ENCODE data around the gene INTS2.
"Not testable (repeated sequence)": the region's sequence is repeated elsewhere in the genome, so short reads cannot be mapped to it uniquely, and the experiment has no call there.

Gene INTS2

DNA sequence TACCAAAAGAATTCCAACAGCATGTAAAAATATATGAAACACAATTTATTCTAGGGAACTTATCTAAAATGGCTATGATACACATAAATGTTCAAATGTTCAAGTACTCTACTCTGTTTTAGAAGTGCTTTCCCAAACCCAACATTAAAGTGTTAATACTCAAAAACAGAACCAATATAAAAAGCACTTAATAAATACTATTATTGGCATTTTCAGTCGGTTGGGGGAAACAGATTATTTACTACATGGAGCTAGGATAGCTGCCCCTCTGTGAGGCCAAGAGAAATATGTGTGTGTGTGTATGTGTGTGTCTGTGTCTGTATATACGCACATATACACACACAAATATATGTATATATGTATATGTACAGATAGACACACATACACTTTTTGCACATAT is 32.4 kb downstream of the INTS2 start:
- no peak for DNase-seq

DNA sequence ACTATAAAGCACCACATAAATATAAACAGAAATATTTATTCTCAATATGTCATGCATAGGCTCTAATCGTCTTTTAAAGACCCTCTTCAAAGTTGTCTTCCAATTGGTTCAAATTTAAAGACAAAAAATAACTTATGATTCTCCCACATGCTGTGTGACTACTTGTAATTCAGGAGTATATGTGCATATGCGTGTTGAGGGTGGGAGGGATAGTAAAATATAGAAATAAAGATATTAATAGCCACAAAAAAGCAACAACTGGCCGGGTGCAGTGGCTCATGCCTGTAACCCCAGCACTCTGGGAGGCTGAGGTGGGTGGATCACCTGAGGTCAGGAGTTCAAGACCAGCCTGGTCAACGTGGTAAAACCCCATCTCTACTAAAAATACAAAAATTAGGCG is 33.5 kb downstream of the INTS2 start:
- DNase-seq, result not testable (repeated sequence)

GRCh38 chr17:61887733-61888132 is 40.0 kb downstream of the INTS2 start:
- DNase-seq, result not testable (repeated sequence)

GRCh38 chr17:61885865-61886264 is 41.9 kb downstream of the INTS2 start:
- not testable (repeated sequence) for DNase-seq

- DNase-seq, result no peak
Measured at GRCh38 chr17:61884864-61885263, 42.9 kb downstream of the INTS2 start.

DNA sequence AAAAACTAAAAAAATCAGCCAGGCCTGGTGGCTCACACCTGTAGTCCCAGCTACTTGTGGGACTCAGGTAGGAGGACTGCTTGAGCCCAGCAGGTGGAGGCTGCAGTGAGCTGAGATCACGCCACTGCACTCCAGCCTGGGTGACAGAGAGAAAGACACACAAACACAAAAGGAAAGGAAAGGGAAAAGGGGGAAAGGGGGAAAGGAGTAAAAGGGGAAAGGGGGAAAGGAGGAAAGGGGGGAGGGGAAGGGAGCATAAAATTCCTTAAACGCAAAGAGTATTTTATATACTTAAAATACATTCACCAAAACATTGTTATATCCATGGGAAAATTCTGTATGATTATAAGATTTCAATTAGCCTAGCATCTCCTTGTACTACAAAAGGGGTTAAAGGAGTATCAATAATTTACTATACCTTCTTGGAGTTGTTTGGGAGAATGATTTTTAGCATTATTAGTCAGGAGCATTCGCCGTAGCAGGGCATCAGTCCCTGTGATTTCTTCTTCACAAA is 47.1 kb downstream of the INTS2 start:
- DNase-seq, result no peak

DNA sequence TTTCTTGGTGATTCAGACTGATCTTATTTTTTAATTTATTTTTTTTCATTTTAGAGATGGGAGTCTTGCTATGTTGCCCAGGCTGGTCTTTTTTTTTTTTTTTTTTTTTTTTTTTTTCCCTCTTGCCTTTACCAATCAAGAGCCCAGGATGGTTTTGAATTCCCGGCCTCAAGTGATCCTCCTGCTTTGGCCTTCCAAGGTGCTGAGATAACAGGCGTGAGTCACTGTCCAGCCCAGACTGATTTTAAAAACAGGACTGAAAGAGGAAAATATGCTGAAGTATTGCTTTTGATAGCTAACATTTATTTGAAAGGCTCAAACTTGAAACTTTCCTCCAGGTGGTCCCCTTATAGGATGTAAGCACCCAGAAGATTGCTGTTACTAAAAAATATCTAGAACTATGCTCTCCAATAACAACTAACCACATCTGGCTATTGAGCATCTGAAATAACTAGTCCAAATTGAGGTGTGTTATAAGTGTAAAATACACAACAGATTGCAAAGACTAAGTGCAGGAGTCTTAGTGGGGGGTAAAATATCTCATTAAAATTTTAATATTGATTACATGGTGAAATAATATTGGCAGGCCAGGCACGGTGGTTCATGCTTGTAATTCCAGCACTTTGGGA is 48.7 kb downstream of the INTS2 start:
- DNase-seq, result no peak

DNA sequence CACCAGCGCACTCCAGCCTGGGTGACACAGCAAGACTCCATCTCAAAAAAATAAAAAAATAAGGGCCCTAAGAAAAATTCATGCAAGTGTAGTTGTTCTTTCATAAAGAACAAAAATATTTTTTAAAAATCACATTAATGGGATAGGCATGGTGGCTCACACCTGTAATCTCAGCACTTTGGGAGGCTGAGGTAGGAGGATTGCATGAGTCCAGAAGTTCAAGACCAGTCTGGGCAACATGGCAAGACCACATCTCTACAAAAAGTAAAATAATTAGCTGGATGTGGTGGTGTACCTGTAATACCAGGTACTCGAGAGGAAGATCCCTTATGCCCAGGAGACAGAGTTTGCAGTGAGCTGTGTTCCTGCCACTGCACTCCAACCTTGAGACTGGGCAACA is 49.3 kb downstream of the INTS2 start:
- DNase-seq, result no peak

DNA sequence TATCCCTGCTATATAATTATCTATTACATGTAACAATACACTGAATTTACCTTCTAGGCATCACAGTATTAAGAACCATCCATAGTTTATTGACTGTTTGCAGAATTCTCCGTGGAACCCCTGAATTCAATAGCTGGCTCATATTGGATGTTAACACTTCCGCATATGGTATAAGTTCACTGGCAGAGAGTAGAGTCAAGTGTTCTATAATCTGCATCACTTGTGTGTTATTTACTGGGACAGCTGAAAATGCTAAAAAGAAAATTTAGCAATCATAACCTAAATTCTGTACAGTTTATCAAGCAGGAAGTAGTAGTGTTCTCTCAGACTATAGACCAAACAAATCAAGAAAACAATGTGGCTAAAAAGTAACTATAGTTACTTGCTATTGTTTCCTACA is 49.9 kb downstream of the INTS2 start:
- DNase-seq, result no peak

DNA sequence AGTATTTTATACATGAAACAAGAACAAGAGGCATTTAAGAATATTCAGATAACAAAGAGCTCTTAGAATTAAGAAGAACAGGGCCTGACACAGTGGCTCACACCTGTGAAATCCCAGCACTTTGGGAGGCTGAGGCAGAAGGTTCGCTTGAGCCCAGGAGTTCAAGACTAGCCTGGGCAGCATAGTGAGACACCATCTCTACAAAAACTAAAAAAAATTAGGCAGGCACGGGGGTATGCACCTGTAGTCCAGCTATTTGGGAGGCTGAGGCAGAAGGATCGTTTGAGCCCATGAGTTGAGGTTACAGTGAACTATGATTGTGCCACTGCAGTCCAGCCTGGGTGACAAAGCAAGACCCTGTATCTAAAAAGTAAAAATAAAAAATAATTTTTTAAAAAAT is 52.0 kb downstream of the INTS2 start:
- DNase-seq, result no peak

- DNase-seq, result no peak
Measured at GRCh38 chr17:61875285-61875684, 52.5 kb downstream of the INTS2 start.

GRCh38 chr17:61874075-61874474 is 53.7 kb downstream of the INTS2 start:
- no peak for DNase-seq

GRCh38 chr17:61872099-61872498 is 55.7 kb downstream of the INTS2 start:
- DNase-seq, result no peak

- no peak for DNase-seq
Measured at GRCh38 chr17:61869138-61869537, 58.6 kb downstream of the INTS2 start.

DNA sequence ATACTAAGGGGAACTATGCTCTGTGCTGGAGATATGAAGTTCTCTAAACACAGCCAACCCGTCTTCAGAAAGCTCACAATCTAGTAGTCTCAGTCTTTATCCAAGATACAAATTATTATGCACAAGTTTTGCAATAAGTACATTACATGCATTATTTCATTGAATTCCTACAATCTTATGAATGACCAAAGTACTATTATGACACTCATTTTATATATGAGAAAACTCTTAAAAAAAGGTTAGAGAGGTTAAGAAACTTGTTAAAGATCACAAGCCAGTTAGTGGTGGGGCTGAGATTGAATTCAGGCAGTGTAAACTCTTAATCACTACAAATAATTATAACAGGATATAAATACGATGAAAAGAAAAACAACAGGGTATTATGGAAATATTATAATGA is 59.7 kb downstream of the INTS2 start:
- DNase-seq, result no peak

DNA sequence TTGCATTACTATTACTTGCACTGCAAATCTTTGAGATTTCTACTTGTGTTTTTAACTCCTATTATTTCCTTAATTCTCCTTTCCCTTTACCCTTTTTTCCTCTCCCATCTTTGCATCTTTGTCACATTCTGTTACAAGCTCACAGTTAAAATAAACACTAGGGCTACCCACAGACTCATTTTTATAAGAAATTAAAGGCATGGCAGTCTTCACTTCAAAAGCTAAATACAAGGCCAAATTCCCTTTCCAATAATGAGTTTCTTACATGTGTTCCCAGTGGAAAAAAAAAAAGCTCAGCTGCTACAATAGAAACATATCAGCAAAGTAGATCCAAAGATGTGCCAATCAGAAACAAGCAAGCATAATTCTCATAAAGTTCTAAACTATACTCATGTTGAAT is 60.7 kb downstream of the INTS2 start:
- DNase-seq, result no peak

- no peak for DNase-seq
Measured at GRCh38 chr17:61863801-61864126, 64.0 kb downstream of the INTS2 start.

DNA sequence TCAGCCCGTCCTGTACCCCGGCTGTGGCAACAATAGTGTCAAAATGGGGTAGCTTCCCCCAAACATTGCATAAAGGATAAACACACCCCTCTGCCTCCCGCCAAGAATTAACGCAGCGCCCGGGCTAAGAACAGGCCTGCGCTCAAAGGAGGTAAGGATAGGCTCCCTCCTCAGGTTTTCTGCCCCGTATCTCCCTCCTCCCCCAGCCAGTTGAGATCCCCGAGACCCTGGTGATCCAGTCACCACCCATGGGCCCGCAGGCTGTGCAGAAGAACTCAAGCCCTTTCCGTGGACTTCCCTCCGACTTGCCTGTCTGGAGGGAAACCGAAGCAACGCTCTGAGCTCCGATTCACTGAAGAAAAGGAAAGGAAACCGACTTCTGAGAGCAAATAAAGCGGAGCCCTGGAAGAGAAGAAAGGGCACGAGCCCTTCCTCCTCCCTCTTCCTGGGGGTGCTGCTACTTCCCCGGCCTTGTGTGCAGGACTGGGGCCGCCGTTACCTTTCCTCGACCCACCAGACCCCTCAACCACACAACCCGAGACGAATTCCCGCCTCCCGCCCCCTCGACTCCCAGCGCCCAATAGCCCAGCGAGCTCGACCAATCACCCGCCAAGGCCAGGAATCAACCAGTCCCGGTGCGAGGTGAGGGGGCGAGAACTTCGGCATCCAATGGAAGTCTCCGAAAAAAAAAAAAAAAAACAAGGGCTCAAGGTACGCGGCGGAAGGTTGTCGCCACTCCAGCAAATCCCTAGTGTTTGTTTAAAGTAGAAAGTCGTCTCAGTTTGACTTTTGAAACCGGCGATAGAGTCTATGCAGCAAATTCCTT is 64.6 kb downstream of the INTS2 start, which contains the start of gene BRIP1:
Gene BRIP1 (minus strand): TSS at position 554 of the 826 bp plus-strand sequence. CDS start 1,989 bp downstream, outside the sequence.
- DNase-seq, result peak; percentile 59

- no peak for DNase-seq
Measured at GRCh38 chr17:61862105-61862574, 65.6 kb downstream of the INTS2 start.

DNA sequence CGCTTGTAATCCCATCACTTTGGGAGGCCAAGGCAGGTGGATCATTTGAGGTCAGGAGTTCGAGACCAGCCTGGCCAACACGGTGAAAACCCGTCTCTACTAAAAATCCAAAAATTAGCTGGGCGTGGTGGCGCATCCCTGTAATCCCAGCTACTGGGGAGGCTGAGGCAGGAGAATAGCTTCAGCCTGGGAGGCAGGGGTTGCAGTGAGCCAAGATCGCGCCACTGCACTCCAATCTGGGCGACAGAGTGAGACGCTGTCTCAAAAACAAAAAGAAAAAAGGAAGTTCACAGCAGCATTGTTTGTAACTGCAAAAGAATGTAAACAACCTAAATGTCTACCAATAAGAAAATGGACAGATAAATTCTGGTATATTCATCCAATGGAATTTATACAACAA is 67.4 kb downstream of the INTS2 start:
- DNase-seq, result not testable (repeated sequence)

GRCh38 chr17:61856035-61856434 is 71.7 kb downstream of the INTS2 start:
- no peak for DNase-seq

DNA sequence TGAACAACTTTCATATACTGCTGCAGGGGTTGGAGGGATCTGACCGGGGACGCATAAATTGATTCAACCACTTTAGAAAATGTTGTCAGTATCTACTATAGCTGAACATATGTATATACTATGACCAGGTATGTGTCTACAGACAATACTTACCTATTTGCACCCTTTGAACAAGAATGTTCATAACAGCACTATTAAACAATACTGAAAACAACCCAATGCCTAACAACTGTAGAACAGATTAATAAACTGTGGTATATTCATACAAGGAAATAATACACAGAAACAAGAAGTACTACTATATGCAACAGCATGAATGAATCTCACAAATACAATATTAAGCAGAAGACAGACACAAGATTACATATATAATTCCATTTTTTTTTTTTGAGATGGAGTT is 74.9 kb downstream of the INTS2 start:
- DNase-seq, result no peak

- DNase-seq, result no peak
Measured at GRCh38 chr17:61849674-61850073, 78.1 kb downstream of the INTS2 start.

- DNase-seq, result no peak
Measured at GRCh38 chr17:61848896-61849295, 78.9 kb downstream of the INTS2 start.

Data from DMS79 treated with DMSO at 0.1 percent for 48 hours (cell line).